GM19240 (cell line): Measurements from ENCODE around the gene KARS1.

ENCODE experiments used
- DNase-seq: peaks from one replicate; pipeline ENCODE4 v3.0.0; 2011; ENCODE audit warnings: low spot score; ENCODE audit not compliant: insufficient read length

The KARS1 gene

DNA sequence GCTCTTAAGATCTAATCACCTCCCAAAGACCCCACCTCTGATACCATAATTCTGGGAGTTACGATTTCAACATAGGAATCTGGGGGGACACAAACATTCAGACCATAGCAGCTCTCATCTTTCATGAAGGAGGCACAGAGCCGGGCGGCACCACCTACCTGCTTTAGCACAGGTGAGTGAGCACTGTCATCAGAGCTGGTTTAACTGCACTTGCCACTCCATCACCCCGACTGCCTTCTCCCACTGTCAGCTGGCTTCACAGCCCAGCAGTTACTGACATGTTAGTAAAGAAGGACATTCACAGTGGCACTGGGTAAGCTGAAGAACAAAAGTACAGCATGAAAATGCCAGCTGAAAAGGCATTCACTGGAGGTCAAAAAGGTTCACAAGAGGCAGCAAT is 58.7 kb downstream of the KARS1 start:
- DNase-seq = no peak

DNA sequence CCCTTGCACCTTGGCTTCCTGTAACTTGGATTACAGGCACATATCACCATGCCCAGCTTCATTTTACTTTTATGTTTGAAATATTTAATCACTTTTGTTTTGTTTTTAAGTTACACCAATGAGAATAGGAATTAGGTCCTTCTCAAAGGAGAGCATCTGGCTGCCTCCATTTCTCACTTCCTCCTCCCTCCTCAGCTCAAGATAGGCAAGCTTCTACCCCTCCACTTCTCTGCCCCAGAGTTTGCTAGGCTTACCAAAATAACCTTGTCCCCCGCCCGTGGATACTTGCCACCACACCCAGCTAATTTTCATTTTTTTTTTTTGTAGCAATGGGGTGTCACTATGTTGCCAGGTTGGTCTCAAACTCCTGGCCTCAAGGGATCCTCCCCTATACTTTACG is 63.4 kb downstream of the KARS1 start:
- DNase-seq = no peak

DNA sequence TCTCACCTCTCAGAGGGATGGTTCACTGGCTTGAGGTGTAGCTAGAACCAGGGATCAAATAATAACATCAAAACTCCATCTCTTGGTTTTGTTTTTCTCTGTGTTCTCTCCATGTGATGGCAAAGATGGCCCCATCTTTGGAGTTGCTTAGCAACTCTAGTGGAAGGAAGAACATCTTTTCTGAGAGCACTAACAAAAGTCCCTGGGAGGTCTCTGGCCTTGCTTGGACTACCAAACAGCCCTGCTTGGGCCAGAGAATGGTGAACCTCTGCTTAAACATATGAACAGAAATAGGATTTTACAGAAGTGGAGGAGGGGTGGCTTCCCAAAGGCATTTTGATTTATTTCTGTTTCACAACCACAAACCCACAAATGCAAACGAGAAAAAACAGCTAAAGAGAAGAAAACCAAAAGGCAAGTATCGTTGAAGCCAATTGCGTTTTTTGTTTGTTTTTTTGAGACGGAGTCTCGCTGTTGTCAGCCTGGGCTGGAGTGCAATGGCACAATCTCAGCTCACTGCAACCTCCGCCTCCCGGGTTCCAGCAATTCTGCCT is 68.1 kb downstream of the KARS1 start:
- no peak for DNase-seq

DNA sequence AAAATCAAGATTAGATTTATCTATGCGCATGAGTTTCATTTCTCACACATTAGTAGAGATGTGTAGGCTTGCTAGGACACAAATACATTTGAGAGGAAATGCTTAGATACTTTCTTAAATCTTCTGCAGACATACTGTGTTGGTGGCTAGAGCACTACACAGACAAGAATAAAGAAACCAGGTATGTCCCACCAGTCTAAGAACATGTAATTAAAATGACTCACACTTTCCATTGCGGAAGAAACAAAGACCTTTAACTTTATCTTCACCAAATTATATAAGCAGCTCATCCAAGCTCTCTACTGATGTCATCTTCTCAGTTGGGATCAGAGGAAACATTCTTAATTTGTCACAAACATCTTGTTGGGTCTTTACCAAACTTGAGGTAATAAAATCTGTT is 68.7 kb downstream of the KARS1 start:
- no peak for DNase-seq

DNA sequence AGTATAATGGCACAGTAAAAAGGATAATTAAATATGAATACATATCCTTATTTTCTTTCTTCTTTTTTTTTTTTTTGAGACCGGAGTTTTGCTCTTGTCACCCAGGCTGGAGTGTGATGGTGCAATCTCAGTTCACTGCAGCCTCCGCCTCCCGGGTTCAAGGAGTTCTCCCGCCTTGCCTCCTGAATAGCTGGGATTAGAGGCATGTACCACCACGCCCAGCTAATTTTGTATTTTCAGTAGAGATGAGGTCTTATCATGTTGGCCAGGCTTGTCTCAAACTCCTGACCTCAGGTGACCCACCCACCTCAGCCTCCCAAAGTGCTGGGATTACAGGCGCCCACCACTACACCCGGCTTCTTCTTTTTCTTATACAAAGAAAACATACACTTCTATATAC is 69.3 kb downstream of the KARS1 start:
- no peak for DNase-seq
